Measurements from ENCODE around the gene UGT2B15. TPM values are rescaled to one million over a fixed set of nuclear protein-coding genes. Genes with fewer than 3 reads are reported as not detected.
A peak's percentile ranks its signal among the peaks of the same experiment; 100 is the strongest.
"Not testable (repeated sequence)": the region's sequence is repeated elsewhere in the genome, so short reads cannot be mapped to it uniquely, and the experiment has no call there.

Gene UGT2B15
- total RNA-seq (10 to 100 TPM in 3 of 5 donors, not detected in 2; 16.1 to 51.0 (median 25.8) TPM), polyA plus RNA-seq (10 to 100 TPM in 2 of 3 donors, 1 to 10 TPM in 1; 8.9 to 41.5 (median 16.5) TPM)
- long read RNA-seq, donor 1, partial matches to known transcripts, result 0 of 1 reads
- long read RNA-seq, donor 1, other reads (novel, unspliced or antisense), result 0 of 1 reads
- long read RNA-seq, donor 2, partial matches to known transcripts, result 0 of 1 reads
- long read RNA-seq, donor 2, other reads (novel, unspliced or antisense), result 0 of 1 reads
- long read RNA-seq, donor 3, transcript UGT2B15-201 (6 exons, 2,077 nt), result major isoform, 19 of 19 reads
- long read RNA-seq, donor 3, partial matches to known transcripts, result 0 of 19 reads
- long read RNA-seq, donor 3, other reads (novel, unspliced or antisense), result 0 of 19 reads
- long read RNA-seq, donor 4, result 0 reads
- long read RNA-seq, donor 5, transcript UGT2B15-201 (6 exons, 2,077 nt), result major isoform, 6 of 6 reads
- long read RNA-seq, donor 5, partial matches to known transcripts, result 0 of 6 reads
- long read RNA-seq, donor 5, other reads (novel, unspliced or antisense), result 0 of 6 reads
- long read RNA-seq, donor 6, result 0 reads
- long read RNA-seq, donor 7, partial matches to known transcripts, result 0 of 4 reads
- long read RNA-seq, donor 7, other reads (novel, unspliced or antisense), result 0 of 4 reads
- long read RNA-seq, donor 8, transcript UGT2B15-201 (6 exons, 2,077 nt), result major isoform, 12 of 27 reads
- long read RNA-seq, donor 8, partial matches to known transcripts, result 15 of 27 reads
- long read RNA-seq, donor 8, other reads (novel, unspliced or antisense), result 0 of 27 reads
- long read RNA-seq, donor 9, partial matches to known transcripts, result 0 of 3 reads
- long read RNA-seq, donor 9, other reads (novel, unspliced or antisense), result 0 of 3 reads
- long read RNA-seq, donor 10, partial matches to known transcripts, result 0 of 2 reads
- long read RNA-seq, donor 10, other reads (novel, unspliced or antisense), result 0 of 2 reads

- H3K4me3 ChIP-seq; intact Hi-C loops (cut with DNase I; ENCODE audit: low total_unique reads); DNase-seq; H3K4me1 ChIP-seq; H3K36me3 ChIP-seq; H3K9me3 ChIP-seq; H3K27me3 ChIP-seq: not testable (repeated sequence)
- WGBS, 5 donors, result 21 to 36% (median 28%) methylated on average over 1 of the region's 1 CpG
- peak within 1 kb of the TSS in 4 of 5 donors; percentile 24 to 70 (median 54) for H3K27ac ChIP-seq
Measured at GRCh38 chr4:68670479-68670939, at the start of gene UGT2B15. TSS of gene UGT2B15 (minus strand) at chr4:68670652. CDS start at chr4:68670618, 34 bp downstream.

- TF ChIP-seq CTCF (IDR thresholded peaks at IDR 0.05) (no peak), EP300 (IDR thresholded peaks at IDR 0.05) (no peak), POLR2AphosphoS5 (IDR thresholded peaks at IDR 0.05) (no peak), POLR2A (IDR thresholded peaks at IDR 0.05) (no peak)
- DNase-seq, result no peak
- Histone ChIP-seq H3K9me3 (peaks cover 0 to 8% (median 0%) of the 10 kb centered on the region in 4 donors), H3K4me1 (no peaks in the 10 kb centered on the region), H3K27me3 (no peaks in the 10 kb centered on the region), H3K4me3 (no peak overlapping the region), H3K27ac (no peak overlapping the region), H3K36me3 (no peaks in the 10 kb centered on the region)
- intact Hi-C loops (cut with DNase I; ENCODE audit: low total_unique reads), result no loop called here
- 80 to 85% (median 82%) methylated on average over 2 of the region's 2 CpGs for WGBS, 5 donors
Measured at GRCh38 chr4:68719075-68719473, 48.6 kb upstream of the UGT2B15 start.

- H3K9me3 ChIP-seq, result peaks cover 0 to 8% (median 0%) of the 10 kb centered on the region in 4 donors
- no peaks in the 10 kb centered on the region for H3K27me3 ChIP-seq
- no peak overlapping the region for H3K27ac ChIP-seq
- no peaks in the 10 kb centered on the region for H3K4me1 ChIP-seq
- no peak for DNase-seq
- no peaks in the 10 kb centered on the region for H3K36me3 ChIP-seq
- WGBS, 5 donors, result 84 to 91% (median 87%) methylated on average over 3 of the region's 3 CpGs
- no peak overlapping the region for H3K4me3 ChIP-seq
- TF ChIP-seq POLR2A (IDR thresholded peaks at IDR 0.05), result no peak
- no peak for TF ChIP-seq CTCF (IDR thresholded peaks at IDR 0.05)
- no peak for TF ChIP-seq POLR2AphosphoS5 (IDR thresholded peaks at IDR 0.05)
- TF ChIP-seq EP300 (IDR thresholded peaks at IDR 0.05), result no peak
- intact Hi-C loops (cut with DNase I; ENCODE audit: low total_unique reads), result no loop called here
Measured at GRCh38 chr4:68718447-68719074, 48.1 kb upstream of the UGT2B15 start.

- no peak overlapping the region for H3K27ac ChIP-seq
- 71 to 100% (median 91%) methylated on average over 1 of the region's 1 CpG for WGBS, 5 donors
- H3K4me3 ChIP-seq, result no peak overlapping the region
- peaks cover 0 to 8% (median 0%) of the 10 kb centered on the region in 4 donors for H3K9me3 ChIP-seq
- no peak for DNase-seq
- H3K27me3 ChIP-seq, result no peaks in the 10 kb centered on the region
- no peaks in the 10 kb centered on the region for H3K36me3 ChIP-seq
- intact Hi-C loops (cut with DNase I; ENCODE audit: low total_unique reads), result no loop called here
- no peaks in the 10 kb centered on the region for H3K4me1 ChIP-seq
- TF ChIP-seq CTCF (IDR thresholded peaks at IDR 0.05) (no peak), POLR2AphosphoS5 (IDR thresholded peaks at IDR 0.05) (no peak), EP300 (IDR thresholded peaks at IDR 0.05) (no peak), POLR2A (IDR thresholded peaks at IDR 0.05) (no peak)
Measured at GRCh38 chr4:68717999-68718398, 47.5 kb upstream of the UGT2B15 start.
